OCI-LY7 (cell line): ENCODE results near the gene KL.

ENCODE experiments used
- EZH2phosphoT487 ChIP-seq: fragments of 200-600 bp; sonication (generic); IDR thresholded peaks from 2 replicates; pipeline ENCODE4 v1.6.1; 2018; ENCODE audit warnings: low read depth, borderline replicate concordance, mild to moderate bottlenecking, mixed run types, antibody characterized with exemption, low read length, moderate library complexity, mixed read lengths
- TF ChIP-seq, protein P1 (sequence below): fragments of 200-600 bp; sonication (generic); conservative IDR thresholded peaks from 2 replicates; pipeline ENCODE4 v1.5.1; 2014; ENCODE audit warnings: mild to moderate bottlenecking, antibody characterized with exemption, low read length, moderate library complexity, mixed read lengths

- TF ChIP-seq, protein P1, sequence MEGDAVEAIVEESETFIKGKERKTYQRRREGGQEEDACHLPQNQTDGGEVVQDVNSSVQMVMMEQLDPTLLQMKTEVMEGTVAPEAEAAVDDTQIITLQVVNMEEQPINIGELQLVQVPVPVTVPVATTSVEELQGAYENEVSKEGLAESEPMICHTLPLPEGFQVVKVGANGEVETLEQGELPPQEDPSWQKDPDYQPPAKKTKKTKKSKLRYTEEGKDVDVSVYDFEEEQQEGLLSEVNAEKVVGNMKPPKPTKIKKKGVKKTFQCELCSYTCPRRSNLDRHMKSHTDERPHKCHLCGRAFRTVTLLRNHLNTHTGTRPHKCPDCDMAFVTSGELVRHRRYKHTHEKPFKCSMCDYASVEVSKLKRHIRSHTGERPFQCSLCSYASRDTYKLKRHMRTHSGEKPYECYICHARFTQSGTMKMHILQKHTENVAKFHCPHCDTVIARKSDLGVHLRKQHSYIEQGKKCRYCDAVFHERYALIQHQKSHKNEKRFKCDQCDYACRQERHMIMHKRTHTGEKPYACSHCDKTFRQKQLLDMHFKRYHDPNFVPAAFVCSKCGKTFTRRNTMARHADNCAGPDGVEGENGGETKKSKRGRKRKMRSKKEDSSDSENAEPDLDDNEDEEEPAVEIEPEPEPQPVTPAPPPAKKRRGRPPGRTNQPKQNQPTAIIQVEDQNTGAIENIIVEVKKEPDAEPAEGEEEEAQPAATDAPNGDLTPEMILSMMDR, result peak; percentile 37; the same call in 1 of the 2 replicates
- no peak for TF ChIP-seq EZH2phosphoT487
Measured at GRCh38 chr13:33057019-33057780, 41.0 kb downstream of the KL start.
